H54 (cell line): ENCODE results near the gene SPATA31E1.

Source experiments
- DNase-seq: peaks from one replicate; pipeline ENCODE4 v3.0.0; 2011; ENCODE audit warnings: low spot score, mixed read lengths; ENCODE audit not compliant: insufficient read length
- FAIRE-seq: peaks from 3 replicates; lab custom pipeline; 2011; peaks lifted over from hg19 to GRCh38; lab: Jason Lieb, UNC
- POLR2A ChIP-seq: IDR thresholded peaks from 2 replicates; pipeline ENCODE4 v1.6.1; 2011; ENCODE audit warnings: low read depth, mild to moderate bottlenecking, low read length

Gene SPATA31E1

DNA sequence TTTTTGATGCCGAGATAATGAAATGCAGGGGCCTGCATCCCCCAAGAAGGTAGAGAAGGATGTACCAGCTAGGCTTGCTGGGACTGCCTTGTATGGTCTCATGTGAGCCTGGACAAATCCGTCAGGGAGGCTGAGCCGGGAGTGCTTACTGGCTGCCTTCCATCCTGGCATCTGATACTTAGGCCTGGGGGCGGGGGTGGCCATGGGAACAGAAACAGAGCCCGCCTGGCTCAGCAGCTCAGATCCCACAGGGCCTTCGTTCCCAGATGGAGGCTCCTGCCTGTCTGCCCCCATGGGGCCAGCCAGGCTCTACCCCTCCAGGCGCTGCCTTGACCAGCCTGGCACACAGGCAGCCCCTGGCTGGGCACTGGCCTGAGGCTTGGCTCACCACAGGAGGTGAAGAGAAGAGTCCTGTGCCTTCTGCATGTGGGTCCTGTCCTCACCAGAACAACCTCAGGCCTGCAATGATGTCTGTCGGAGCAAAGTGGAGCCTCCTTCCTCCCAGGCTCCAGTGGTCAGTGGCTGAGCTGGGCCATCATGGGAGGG lies 10.5 kb upstream of the SPATA31E1 start:
- no peak for FAIRE-seq
- TF ChIP-seq POLR2A: no peak
- no peak for DNase-seq

DNA sequence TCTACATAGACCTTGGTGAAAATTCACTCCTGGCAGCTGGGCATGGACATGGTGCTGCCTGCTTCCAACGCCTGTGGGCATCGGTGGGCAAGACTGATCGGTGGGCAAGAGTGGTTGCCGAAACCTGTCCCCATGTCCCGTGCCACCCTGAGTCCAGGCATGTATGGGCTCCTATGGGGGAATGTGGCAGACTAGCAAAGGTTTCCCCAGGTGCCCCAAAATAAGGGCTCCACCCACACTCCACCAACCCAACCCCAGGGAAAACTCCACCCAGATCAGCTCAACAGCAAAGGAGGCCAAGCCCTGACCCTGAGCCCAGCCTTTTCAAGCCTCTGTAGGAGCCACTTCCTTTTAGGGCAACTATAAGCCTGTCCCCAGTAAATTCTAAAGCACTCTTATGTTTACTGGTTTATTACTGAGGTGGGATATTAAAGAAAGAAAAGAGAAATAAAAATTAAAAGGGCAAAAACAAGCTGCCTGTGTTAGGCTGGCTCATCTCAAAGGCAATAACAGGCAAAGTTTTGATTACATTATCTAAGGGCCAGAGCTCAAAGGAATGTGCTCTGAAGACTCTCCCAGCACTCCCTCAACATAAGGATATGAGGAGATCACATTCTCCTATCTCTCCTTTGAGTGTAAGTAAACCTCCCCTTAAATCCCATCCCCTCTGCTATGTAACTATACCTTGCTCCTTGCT lies 8.9 kb upstream of the SPATA31E1 start:
- no peak for TF ChIP-seq POLR2A
- FAIRE-seq (no peak), DNase-seq (no peak)

DNA sequence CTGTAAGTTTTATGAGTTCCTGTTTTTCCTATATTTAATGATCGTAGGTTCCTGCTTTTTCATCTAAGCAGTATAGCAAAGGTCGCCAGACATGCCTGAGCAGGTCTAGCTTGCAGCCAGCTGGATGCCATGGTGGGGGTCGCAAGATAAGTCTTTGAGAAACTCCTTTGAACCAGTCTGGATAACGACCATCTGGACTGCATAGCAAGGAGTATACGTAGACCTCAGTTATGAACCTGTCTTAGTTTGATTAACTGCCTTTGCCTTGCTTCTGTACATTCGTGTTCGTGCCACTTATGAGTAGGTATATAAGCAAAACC lies 8.4 kb upstream of the SPATA31E1 start:
- no peak for FAIRE-seq
- no peak for TF ChIP-seq POLR2A
- DNase-seq: no peak

DNA sequence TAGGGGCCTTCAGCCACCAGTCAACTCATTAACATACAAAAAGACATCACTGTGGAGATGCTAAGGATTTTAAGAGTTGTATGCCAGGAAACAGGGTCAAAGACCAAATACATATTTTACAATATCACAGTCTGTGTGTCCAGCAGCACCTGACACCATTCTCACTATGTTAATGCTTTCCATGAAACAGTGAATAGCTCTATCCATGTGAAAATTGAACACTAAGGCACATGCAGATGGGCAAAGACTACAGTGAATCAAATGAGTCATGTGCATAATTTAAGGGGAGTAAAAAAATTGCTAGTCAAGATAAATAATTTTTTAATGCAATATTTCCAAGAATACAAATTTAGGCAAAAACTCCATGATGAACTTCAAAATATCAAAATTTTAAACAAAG lies 7.6 kb upstream of the SPATA31E1 start:
- no peak for FAIRE-seq
- TF ChIP-seq POLR2A: no peak

DNA sequence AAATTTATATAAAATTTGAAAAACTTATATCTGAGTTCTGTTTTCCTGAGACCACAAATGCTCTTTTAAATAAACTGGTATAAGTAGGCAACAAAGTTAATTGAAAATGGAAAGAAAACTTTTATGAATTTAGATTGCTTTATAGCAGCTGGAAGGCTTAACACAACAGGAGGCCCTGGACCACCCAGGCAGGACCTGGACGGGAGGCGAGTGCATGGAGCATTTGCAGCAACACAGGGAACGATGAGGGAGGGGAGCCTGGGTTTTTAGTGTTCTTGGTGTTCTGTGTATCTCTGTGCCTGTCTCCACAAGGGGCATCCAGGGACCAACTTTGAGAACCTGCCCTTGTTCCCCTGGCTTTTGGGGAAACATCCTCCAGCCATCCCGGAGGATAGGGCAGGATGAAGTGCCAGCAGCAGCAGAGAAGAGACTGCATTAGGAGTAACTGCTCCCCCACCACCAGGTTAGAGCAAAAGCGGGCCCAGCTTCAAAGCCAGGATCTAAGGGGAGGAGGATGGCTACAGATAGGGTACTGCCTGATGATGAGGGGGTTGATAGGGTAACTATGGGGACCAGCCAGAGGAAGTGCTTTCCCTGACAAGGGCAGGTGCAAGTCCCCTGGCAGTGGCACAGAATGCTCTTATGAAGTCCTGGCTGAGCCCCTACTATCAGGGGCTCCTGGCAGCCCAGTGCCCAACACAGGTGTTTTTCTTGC lies 6.7 kb upstream of the SPATA31E1 start:
- FAIRE-seq: no peak
- DNase-seq: no peak
- TF ChIP-seq POLR2A: no peak

More for the DNA sequence above, 7.6 kb upstream of the SPATA31E1 start:
- DNase-seq: no peak

DNA sequence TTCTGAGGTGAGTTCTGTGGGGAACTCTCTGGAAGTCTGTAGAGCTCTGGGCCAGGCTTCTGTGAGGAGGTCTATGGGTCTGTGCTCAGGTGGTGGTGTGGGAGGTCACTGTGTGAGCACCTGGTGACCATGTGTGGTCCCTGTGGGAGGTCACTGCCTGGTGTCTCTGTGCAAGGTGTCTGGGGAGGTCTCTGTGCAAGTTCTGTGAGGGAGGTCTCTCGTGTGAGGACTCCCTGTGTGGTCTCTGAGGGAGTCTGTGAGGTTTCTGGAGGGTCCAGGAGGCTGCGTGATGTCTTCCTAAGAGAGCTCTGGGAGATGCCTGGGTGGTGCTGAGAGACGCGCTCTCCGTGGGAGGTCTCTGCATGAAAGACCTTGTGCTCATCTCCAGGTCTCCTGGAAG lies 6.0 kb upstream of the SPATA31E1 start:
- FAIRE-seq (no peak), DNase-seq (no peak)
- no peak for TF ChIP-seq POLR2A

DNA sequence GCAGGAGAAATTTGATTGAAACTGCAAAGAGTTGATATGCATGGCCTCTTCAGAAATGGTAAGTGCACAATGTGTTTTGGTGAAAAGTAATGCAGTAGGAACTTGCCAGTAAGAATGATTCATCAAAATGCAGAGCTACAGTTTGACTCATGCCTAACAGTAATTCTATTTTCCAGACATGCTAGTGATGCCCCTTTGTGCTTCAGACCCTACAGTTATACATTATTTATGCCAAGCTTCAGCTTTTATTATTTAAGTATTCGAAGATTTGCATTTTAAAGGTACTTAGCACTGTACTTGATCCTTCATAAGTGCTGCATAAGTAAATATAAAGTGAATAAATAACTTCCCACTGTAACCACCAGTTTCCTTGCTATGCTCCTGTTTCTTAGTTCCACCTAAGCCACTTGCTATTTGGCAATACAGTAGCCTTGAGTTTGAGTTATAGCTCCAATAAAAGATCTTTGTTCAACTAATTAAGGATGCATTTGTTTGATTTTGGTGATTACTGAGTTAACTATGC lies 3.6 kb upstream of the SPATA31E1 start:
- peak; percentile 87 for FAIRE-seq
- no peak for TF ChIP-seq POLR2A

DNA sequence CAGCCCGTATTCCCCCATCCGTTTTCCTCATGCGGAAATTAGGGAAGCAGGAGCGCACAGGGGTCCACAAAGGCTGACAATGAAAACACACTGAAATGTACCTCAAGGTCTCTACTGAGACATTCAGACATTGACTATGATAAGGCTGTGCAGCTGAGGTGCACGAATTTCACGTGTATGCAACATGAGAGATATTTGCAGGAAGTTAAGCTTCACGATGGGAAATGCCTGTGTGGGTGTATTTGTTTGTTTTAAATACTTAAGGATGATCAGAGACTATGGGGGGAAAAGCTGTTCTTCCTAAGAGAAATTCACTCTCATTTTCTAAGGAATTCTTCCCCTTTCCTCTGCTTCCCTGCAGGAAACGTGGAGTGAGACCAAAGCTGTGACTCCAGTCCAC lies 2.6 kb upstream of the SPATA31E1 start:
- no peak for TF ChIP-seq POLR2A
- no peak for FAIRE-seq
- DNase-seq: no peak

More for the DNA sequence above, 3.6 kb upstream of the SPATA31E1 start:
- peak; percentile 69 for DNase-seq

DNA sequence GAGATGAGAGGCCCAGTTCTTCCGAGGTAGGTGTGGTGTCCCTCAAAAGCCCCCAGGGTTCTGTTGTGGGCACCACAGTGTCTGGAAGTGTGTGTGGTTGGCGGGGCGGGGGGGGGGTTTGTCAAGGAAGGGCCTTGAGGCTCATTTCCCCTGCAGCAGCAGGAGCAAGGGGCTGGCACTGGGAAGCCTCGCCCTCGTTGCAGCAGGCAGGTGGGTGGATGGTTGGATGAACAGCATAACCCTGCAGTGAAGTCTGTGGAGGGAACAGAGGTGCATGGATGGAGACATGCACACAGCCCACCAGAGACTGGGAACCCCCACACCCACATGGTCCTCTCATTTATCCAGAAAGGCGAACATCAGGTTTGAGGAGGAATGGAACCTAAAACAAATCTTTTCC lies 2.0 kb upstream of the SPATA31E1 start:
- TF ChIP-seq POLR2A: no peak
- DNase-seq (no peak), FAIRE-seq (no peak)

DNA sequence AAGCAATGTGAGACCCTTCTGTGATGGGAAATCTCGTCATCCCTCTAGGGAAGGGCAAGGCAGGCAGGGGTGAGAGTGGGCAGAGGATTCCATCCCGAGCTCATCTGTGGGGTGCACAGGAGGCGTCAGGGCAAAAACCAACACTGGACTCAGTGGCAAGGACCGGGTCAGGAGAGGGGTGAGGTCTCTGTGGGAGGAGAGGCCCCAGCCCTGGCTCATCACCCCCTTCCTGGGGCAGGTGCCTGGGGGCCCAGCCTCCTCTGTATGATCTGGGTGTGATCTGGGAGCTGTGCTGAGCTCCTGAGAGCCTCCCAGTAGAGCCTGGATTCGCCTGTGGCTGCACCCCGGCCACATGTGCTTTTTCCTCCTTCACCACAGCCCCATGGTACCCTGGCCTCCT lies 597 bp downstream of the SPATA31E1 start:
- no peak for FAIRE-seq
- TF ChIP-seq POLR2A: no peak
- no peak for DNase-seq

DNA sequence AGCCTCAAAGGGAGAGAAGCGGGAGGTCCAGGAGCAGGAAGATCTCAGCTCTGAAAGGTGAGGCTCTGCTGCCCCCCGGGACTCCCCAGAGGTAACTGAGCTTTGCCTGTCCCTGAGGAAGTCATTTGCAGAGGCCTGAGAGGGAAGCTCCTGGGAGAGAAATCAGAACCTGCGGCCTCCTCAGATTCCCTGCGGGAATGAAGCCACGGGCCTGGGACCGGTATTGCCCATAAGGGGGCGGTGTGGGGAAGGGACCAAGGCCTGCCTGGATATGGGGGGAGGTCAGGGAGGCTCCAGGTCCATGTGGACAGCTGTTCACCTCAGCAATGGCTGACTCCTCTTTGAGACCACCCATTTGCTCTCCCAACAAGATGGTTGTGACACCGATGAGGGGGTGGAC lies 1.3 kb downstream of the SPATA31E1 start:
- no peak for DNase-seq
- no peak for TF ChIP-seq POLR2A
- no peak for FAIRE-seq

DNA sequence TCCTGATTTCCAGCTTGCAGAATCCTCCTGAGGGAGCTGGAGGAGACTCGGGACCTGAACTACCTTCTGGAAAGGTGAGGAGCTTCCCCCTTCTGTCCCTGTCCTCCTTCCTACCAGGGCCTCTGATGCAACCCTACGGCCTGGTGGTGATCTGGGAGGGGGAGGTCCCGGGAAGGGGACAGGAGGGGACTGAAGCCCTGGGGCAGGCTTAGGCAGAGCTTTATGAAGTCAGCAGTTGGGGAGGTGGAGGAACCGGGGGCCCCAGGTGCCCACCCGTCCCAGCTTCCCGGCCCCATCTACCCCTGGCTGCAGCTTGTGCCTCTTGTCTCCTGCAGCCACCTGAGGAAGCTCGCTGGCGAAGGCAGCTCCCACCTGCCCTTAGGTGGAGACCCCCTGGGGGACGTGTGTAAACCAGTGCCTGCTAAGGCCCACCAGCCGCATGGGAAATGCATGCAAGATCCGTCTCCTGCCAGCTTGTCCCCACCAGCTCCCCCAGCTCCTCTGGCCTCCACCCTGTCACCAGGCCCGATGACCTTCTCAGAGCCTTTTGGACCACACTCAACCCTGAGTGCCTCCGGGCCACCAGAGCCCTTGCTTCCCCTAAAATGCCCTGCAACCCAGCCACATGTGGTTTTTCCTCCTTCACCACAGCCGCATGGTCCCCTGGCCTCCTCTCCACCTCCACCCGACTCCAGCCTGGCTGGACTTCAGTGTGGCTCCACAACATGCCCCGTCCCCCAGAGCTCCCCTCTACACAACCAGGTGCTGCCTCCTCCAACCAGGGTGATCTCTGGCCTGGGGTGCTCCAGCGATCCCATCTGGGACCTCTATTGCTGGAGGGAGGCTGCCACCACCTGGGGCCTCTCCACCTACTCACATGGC lies 2.1 kb downstream of the SPATA31E1 start:
- no peak for TF ChIP-seq POLR2A
- FAIRE-seq (no peak), DNase-seq (no peak)

DNA sequence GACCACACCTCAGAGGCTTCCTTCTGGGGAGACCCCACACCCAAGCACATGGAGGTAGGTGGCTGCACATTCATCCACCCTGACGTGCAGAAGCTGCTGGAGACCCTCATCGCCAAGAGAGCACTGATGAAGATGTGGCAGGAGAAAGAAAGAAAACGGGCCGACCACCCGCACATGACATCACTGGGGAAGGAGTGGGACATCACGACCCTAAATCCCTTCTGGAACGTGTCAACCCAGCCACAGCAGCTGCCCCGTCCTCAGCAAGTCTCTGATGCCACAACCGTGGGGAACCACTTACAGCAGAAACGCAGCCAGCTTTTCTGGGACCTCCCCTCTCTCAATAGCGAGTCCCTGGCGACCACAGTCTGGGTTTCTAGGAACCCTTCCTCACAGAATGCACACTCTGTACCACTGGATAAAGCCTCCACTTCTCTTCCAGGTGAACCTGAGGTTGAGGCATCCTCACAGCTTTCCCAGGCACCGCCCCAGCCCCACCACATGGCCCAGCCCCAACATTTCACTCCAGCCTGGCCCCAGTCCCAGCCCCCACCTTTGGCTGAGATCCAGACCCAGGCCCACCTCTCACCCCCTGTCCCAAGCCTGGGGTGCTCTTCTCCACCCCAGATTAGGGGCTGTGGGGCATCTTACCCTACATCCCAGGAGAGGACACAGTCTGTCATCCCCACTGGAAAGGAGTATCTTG lies 3.0 kb downstream of the SPATA31E1 start:
- TF ChIP-seq POLR2A: no peak
- FAIRE-seq (no peak), DNase-seq (no peak)
